IPS-11a (cell line): ENCODE data around the gene PRKAR2A.

Experiments used
- H3K4me3 ChIP-seq: one replicate; pipeline ENCODE4 v1.5.1; 2013; ENCODE audit warnings: low read depth, low read length, control low read depth

The PRKAR2A gene

GRCh38 chr3:48847504-48848423, at the start of gene PRKAR2A:
Gene PRKAR2A, minus strand, starts transcription at chr3:48847874. Its CDS starts 278 bp downstream, at chr3:48847596.
- peak within 1 kb of the TSS; percentile 67 for H3K4me3 ChIP-seq

GRCh38 chr3:48896936-48897335, 49.3 kb upstream of the PRKAR2A start:
- no peak overlapping the region for H3K4me3 ChIP-seq

- H3K4me3 ChIP-seq: no peak overlapping the region
These were observed 46.8 kb upstream of the PRKAR2A start for GRCh38 chr3:48894516-48894915.

DNA sequence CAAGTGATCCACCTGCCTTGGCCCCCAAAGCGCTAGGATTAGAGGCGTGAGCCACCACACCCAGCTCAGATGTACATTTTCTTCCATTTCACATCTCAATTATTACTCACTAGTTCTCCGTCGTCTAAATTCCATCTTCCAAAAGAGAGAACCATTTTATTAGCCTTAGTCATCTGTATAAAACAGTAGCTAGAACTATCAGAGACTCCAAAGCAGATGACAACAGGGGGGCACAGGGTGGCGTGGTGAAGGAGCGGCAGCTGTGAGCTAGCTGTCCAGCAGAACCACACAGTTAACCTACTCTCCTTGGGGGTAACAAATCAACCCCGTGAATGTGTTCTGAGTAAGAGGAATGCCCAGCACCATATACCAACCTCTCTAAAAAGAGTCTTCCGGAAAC, 43.9 kb upstream of the PRKAR2A start:
- H3K4me3 ChIP-seq: no peak overlapping the region

DNA sequence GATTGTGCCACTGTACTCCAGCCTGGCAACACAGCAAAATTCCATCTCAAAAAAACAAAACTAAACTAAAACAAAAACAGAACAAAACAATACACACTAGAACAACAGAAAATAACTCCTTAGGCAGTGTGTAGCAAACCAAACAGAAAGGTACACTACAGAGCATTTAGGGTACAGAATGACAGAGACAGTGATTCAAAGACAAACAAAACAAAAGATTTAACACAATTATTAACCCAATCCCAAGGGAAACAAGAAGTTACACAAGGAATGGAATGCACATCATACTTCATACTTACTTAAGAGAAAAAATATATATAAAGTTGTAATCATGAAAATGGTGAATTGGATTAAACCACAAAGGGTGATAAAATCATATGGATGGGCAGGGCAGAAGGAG, 38.1 kb upstream of the PRKAR2A start:
- H3K4me3 ChIP-seq: no peak overlapping the region

DNA sequence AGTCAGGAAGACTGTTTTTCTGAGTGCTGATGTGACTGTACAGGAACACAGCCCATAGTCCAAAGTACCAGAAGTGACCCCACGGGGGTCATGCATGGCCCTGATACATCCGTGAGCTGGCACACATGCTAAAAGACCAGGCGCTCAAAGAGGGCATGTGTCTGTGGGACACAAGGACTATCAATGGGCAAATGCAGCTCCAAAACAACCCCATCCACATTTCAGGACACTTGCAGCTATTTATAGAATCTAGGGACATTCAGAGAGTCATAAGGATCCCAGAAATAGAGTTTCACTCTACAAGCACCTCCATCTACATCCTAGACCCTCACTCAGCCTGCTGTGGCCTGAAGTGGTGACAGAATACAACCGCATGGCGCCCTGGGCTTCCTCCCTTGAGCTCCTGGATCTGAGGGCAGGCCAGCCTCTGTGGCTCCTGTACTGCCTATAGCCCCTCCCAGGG, 34.0 kb upstream of the PRKAR2A start:
- no peak overlapping the region for H3K4me3 ChIP-seq

- H3K4me3 ChIP-seq: no peak overlapping the region
These were observed 33.3 kb upstream of the PRKAR2A start for GRCh38 chr3:48881006-48881405.

DNA sequence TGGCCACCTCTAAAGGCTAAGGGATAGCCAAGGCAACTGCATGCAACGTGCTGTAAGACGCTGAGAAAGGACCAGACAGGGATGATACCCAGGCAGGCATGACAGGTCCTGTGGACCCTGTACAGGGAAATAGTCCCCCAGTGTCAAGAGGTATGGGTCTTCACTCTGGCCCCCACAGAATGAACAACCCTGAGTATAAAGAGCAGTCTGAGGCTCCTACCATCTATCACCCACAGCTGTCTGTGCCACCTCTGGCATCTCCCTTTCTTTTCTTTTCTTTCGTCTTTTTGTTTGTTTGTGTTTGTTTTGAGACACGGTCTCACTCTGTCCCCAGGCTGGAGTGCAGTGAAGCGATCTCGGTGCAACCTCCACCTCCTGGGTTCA, 32.3 kb upstream of the PRKAR2A start:
- no peak overlapping the region for H3K4me3 ChIP-seq

DNA sequence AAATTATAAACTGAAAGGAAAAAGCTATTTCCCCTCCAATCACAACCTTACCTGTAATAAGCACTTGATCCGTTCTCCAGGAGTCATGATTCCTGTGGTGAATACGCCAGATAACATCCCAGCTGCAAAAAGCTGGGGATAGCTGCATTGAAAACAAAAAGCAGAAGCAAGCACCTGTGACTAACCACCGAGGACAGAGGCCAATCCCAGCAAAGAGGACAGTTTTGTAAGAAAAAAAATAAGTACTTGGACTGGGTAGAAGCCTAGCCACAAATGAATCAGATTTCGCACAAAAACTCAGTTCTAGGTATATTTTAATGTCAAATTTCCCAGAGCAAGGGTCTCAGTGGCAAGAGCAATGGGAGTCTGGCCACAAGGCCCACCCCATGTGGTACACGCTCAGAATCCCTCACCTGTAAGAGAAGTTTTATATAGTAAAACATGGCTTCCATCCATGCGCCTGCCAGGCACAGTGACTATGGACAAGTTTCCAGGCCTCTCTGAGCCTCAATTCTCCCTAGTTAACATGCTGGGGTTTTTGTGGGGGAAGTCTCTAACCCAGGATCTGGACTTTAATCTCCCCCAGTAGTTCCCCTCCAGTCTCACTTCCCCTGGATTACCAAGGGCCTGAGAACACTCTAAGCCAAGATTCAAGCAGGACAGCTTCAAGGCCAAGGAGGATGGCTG, 31.8 kb upstream of the PRKAR2A start:
- no peak overlapping the region for H3K4me3 ChIP-seq

GRCh38 chr3:48877671-48878070, 30.0 kb upstream of the PRKAR2A start:
- no peak overlapping the region for H3K4me3 ChIP-seq

GRCh38 chr3:48863122-48863521, 15.4 kb upstream of the PRKAR2A start:
- no peak overlapping the region for H3K4me3 ChIP-seq

- H3K4me3 ChIP-seq: no peak overlapping the region
These were observed 11.5 kb upstream of the PRKAR2A start for GRCh38 chr3:48859206-48859605.

GRCh38 chr3:48858709-48859108, 11.0 kb upstream of the PRKAR2A start:
- no peak overlapping the region for H3K4me3 ChIP-seq

GRCh38 chr3:48857641-48858040, 10.0 kb upstream of the PRKAR2A start:
- no peak overlapping the region for H3K4me3 ChIP-seq

DNA sequence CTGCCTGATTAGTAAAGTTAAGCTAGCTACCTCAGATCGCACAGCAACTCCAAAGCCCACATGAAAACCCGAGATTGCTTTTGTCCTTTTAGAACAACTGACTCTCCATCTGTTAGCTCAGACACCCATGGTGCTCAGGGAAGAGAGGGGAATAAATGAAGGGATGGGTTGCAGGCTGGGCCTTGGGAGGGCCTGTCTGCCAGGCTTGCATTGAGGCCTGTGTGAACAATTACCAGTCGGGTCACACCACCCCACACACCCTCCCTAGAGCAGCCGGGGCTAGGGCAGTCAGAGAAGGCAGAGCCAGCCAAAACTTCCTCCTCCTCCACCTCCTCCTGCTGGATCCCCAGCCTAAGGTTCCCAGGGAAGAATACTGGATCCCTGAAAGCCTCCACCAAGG, 8.8 kb upstream of the PRKAR2A start:
- no peak overlapping the region for H3K4me3 ChIP-seq

DNA sequence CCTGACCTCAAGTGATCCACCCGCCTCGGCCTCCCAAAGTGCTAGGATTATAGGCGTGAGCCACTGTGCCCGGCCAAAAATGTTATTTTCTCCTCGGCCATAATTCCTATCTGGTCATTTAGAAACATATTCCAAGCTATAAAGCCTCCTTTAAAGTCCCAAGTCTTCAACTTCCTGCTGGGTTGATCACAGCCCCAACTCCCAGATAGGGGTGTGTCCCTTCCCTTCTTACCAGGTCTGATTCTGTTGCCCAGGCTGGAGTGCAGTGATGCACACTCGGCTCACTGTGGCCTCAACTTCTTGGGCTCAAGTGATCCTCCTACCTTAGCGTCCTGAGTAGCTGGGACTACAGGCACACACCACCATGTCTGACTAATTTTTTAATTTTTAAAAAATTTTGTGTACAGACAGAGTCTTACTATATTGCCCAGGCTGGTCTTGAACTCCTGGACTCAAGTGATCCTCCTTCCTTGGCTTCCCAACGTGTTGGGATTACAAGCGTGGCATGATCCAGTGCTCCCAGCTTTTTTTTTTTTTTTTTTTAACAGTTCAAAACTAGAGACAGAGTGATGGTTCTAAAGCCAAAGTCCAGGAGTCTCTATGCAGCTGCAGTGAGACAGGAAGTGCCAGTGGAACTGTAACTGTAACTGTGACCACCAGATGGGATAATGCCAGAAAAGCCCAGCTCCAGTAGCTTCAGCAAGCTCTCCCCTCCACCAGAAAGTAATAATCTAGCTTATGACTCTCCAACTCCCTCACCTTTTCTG, 8.2 kb upstream of the PRKAR2A start:
- no peak overlapping the region for H3K4me3 ChIP-seq

GRCh38 chr3:48852151-48852550, 4.5 kb upstream of the PRKAR2A start:
- no peak overlapping the region for H3K4me3 ChIP-seq

DNA sequence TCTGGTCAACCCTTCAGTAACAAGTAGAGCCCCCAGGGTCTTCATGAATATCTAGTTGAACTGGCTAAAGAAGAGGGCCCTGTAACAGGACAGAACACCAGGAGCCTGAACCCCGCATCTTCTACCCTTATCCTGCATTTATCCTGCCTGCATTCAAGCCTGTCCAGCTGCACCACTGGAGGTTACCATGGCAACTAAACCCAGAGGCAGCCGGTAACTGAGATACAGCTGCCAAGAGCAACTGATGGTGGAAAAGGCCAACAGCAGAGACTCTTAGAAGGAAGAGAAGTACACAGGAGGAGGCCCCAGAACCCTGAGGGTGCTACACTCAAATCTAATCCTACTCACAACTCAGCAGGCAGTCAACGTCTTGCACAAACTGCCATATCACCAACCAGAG, 3.7 kb upstream of the PRKAR2A start:
- no peak overlapping the region for H3K4me3 ChIP-seq

DNA sequence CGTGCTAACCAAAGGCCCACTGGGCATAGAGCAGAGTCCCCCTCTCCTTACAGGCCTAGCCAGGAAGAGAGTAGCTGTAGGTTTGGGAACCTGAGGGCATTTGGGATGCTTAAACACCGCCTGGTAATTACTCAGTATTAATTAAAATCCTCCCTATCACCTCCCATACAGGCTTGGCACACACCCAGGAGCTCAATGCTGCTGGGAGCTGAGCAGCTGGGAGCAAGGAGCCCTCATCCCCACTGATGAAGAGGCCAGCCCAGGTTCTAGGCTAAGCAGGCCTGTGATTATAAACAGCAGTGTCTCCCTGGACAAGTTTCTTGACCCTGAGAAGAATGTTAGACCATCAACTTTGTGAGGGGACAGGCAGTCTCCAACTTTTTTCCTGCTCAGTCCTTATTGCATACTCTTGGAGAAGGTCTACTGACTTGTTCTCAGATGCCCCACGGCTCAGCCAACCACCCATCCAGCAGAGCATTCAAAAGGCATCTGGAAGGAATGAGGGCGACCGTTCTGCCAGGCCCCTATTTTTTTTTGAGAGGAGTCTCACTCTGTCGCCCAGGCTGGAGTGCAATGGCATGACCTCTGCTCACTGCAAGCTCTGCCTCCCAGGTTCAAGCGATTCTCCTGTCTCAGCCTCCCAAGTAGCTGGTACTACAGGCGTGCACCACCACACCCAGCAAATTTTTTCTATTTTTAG, 1.3 kb upstream of the PRKAR2A start:
- no peak overlapping the region for H3K4me3 ChIP-seq

DNA sequence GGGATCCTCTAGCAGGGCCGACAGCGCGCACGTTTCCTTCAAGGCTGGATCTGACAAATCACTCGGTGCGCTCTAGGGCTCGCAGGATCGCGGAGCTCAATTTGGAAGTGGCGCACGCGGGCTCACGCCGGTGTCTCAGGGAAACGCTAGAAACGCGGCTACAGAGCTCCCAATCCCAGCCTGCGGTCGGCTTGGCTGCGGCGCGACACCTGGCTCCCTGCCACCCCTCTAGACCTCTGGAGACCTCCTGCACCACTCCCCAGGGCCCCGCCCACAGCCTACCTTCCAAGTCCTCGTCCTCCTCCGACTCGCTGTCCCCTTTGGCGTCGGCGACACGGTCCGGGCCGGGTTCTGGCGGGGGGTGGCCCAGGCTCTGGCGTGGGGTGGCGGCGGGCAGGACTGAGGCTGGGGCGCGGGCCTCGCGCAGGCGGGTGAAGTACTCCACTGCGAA, 596 bp downstream of the PRKAR2A start:
- peak overlapping the region; percentile 67 for H3K4me3 ChIP-seq

- H3K4me3 ChIP-seq: no peak overlapping the region
These were observed 2.5 kb downstream of the PRKAR2A start for GRCh38 chr3:48845170-48845569.
